OCI-LY1 (cell line): ENCODE results near the gene FARP1.

Source experiments
- EZH2 ChIP-seq: fragments of 200-600 bp; sonication (generic), shearing (Covaris generic); IDR thresholded peaks from 2 replicates; pipeline ENCODE4 v1.8.0; 2017; ENCODE audit warnings: borderline replicate concordance, mixed run types, mild to moderate bottlenecking, antibody characterized with exemption, low read length, moderate library complexity, mixed read lengths
- TF ChIP-seq, protein P1 (sequence below): fragments of 200-600 bp; sonication (generic), shearing (Covaris generic); IDR thresholded peaks from 2 replicates; pipeline ENCODE4 v1.5.1; 2017; ENCODE audit warnings: mild to moderate bottlenecking, antibody characterized with exemption, low read length, moderate library complexity, mixed read lengths

- TF ChIP-seq EZH2: no peak
- TF ChIP-seq, protein P1, sequence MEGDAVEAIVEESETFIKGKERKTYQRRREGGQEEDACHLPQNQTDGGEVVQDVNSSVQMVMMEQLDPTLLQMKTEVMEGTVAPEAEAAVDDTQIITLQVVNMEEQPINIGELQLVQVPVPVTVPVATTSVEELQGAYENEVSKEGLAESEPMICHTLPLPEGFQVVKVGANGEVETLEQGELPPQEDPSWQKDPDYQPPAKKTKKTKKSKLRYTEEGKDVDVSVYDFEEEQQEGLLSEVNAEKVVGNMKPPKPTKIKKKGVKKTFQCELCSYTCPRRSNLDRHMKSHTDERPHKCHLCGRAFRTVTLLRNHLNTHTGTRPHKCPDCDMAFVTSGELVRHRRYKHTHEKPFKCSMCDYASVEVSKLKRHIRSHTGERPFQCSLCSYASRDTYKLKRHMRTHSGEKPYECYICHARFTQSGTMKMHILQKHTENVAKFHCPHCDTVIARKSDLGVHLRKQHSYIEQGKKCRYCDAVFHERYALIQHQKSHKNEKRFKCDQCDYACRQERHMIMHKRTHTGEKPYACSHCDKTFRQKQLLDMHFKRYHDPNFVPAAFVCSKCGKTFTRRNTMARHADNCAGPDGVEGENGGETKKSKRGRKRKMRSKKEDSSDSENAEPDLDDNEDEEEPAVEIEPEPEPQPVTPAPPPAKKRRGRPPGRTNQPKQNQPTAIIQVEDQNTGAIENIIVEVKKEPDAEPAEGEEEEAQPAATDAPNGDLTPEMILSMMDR: no peak
Measured at GRCh38 chr13:98496479-98496791, 353.5 kb downstream of the FARP1 start.
